Hematopoietic multipotent progenitor cell treated with erythropoietin and hydrocortisone succinate and interleukin-3 and kit ligand, for 15 days (in vitro differentiated cells): Measurements from ENCODE around the gene KIAA2012.
"Not testable (repeated sequence)": the region's sequence is repeated elsewhere in the genome, so short reads cannot be mapped to it uniquely, and the experiment has no call there.

ENCODE experiments used
- DNase-seq: peaks from one replicate; pipeline ENCODE4 v3.0.0-alpha.2; 2015; ENCODE audit warnings: low spot score

Gene KIAA2012

DNA sequence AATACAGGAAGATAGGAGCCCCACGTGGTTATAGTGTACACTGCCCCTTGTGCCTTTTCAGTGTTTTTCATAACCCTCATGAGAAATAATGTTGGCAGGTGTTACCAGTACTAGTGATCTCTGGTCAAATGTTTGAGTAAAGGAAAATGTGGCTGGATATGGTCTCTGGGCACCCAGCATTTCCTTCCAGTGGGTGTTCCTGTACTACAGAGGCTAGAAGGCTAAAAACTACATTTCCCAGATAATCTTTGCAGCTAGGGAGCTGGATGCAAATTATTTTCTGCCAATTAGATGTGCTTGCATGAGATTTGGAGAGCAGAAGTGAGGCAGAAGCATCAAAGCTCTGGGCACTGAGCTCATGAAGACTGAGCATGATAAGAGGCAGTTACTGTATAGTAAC, 45.1 kb downstream of the KIAA2012 start:
- DNase-seq: no peak

DNA sequence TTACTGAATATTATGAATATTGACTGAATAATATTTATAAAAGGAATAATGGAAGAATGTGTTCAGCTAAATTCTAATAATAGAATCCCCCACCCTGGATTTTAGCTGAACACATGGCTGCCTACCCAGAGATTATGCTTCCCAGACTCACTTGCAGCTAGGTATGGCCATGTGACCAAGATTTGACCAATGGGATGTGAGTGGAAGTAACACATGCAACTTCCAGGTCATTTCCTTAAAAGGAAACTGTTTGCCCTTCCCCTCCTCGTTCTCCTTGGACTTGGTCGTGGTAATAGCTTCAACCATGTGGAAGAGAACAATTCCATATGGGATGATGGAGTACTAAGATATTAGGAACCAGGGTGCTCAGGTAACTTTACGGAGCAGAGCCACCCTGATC, 47.8 kb downstream of the KIAA2012 start:
- DNase-seq: no peak

DNA sequence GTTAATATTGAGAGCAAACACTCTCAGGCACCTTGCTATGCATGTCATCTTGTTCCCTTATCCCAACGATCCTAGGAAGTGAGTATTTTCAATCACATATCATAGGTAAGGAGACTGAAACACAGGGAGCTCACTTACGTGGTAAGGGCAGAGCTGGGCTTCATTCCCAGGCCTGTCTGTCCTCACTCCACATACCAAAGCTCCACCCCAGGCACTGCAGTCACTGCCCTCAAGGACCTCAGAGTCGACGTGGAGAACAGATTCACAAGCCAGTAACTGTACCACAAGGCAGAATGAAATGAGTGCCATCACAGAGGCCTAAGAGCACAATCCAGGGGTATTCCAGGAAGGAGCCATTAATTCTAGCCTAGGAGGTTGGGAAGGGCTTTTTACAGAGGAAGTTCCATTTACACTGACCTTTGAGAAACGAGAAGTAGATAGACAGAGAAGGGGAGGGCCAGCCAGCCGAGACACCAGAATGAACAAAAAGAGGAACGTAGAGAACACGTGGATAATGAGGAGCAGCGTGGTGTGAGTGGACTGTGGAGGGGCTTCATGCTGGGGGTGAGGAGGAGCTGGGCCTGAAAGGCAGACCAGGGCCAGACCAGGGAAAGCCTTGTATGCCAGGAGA, 48.6 kb downstream of the KIAA2012 start:
- no peak for DNase-seq

DNA sequence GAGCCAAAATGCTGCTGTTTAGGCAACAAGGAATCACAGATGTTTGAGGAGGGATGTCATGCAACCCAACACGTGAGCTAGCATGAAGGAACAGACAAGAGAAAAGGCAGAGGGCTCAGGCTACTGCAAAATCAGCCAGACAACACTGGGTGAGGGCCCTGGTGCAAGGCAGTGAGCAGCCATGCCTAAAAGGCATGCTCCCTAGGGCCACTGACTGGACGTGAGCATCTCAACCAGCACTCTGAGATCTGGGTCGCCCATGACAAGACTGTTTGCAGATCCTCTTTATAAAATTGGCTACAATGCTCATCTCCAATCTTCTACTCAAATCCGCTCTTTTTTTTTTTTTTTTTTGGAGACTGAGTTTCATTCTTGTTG, 49.1 kb downstream of the KIAA2012 start:
- no peak for DNase-seq

DNA sequence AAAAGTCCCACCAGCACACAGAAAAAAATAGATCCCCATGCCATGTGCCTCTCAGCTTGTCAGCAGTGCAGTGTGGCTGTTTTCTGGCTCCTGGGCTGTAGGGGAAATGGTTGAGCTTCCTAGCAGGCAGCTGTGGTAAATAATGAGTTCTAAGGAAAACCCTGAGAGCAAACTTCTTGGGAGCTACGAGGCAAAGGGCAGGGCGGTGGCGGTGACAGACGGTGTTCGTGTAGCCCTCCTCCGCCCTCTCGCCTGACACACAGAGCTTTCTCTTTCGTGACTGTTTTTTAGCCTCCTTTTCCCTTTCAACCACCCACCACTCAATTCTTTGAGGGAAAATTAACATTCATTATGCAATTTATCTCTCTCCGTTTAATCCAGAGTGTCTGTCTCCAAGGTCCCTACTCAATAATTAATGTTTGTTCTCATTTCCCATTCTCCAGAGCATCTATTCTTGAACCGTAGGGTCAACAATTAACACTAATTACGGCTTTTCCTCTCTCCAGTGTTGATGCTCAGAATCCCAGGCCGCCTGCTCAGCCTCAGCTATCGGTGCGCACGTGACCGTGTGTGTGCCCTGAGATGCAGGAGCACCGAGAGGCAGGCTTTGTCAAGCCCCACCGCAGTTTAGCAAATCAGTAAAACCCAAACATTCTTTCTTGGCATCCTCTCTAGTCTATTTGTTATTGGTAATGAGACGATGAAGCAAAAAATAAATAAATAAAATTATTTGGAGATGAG, 50.1 kb downstream of the KIAA2012 start:
- DNase-seq: no peak

DNA sequence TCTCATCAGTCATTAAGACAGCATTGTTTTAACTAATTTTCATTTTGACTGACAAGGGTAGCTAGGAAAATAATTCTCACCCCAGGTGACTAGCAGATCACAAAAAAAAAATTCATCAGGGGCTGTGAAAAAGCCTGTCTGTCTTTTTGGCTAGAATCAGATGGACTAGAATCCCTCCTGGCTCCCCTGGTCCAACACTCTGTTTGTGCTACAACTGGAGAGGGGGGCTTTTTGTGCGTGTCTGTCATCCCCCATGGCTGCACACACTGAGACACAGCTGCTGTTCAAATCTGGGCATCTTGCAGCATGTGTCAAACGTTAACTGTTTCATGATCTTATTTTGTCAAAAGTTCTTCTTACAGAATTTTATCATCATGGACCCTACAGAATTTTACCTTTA, 51.2 kb downstream of the KIAA2012 start:
- no peak for DNase-seq

DNA sequence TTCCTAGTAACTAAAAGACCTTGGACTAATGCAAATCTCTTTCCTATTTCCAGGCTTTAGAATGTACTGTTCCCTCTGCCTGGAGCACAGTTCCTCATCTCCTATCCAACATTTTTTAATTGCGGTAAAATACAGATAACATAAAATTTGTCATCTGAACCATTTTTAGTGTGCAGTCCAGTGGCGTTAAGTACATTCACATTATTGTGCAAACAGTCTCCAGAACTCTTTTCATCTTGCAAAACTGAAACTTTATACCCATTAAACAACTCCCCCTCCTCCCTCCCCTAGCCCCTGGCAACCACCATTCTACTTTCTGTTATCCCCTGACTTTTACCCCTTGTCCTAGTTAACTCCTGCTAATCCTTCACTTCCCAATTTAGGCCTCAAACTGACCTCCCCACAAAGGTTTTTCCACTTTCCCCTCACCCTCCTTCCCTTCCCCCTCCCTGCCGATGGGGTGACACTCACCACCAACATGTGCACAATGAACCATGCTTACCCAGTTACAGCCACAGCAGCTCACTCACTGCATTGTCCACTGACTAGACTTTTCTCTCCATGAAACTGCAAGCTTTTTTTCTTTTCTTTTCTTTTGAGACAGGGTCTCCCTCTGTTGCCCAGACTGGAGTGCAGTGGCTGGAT, 54.8 kb downstream of the KIAA2012 start:
- no peak for DNase-seq

DNA sequence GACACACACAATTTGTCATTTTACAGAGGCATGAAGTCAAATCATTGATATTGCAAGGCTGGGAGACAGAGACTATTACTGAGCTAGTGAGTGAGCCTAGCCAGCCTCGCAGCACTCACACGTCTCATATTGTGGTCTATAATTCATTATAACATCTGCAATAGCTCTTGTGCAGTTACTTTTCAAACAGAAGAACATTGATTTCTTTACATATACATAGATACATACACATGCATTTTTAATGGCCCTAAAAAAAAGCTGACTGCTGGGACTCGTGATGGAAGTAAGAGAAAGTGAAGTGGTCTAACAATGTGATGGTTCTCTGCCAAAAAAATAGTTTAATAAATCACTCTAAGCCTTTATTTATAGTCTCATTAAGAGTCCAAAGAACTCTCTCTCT, 56.8 kb downstream of the KIAA2012 start:
- no peak for DNase-seq

DNA sequence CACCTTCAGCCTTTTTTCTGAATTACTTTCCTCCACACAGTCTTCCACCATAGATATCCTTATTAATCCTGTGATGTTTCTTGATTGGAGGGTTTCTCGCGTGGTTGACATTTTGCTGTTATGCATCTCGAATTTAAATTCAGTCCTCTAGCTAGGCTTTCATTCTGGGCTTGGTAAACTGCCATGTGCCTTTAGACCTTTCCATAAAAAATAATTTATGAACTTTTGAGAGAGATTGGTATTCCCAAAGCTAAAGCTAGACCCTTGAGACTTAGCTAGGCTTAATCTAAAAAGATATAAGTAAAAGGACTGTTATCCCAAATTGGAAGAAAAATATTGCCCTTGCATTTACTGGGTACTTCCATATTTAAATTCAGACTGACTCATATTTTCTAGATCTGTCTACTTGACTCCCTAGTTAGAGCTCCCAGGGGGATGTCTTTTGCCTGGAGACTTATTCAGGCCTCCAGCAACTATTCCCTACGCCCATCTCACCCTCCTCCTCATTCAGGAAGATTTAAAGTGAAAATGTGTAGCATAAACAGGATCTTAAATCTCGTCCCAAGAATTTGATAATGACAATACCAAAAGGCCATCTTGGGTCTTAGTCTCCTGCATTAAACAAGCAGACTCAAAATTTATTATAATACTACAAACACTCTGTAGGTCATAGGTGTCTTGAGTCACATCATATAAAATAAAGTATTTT, 60.3 kb downstream of the KIAA2012 start:
- no peak for DNase-seq

DNA sequence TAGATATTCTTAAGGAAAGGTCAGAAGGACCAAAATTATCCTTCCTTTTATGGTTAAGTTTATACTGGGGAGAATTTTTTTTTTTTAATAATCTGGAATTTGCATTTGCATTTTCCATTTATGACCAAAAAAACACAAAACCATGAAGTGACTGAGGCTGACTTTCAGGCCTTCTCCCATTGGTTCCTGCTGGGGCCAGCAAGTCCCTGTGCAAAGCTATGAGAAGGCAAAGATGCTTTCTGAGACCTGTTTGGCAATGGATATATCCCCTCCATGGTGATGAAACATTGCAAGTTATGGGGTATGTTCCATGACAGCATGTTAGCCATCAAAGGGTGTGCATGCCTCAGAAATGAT, 60.8 kb downstream of the KIAA2012 start:
- no peak for DNase-seq

DNA sequence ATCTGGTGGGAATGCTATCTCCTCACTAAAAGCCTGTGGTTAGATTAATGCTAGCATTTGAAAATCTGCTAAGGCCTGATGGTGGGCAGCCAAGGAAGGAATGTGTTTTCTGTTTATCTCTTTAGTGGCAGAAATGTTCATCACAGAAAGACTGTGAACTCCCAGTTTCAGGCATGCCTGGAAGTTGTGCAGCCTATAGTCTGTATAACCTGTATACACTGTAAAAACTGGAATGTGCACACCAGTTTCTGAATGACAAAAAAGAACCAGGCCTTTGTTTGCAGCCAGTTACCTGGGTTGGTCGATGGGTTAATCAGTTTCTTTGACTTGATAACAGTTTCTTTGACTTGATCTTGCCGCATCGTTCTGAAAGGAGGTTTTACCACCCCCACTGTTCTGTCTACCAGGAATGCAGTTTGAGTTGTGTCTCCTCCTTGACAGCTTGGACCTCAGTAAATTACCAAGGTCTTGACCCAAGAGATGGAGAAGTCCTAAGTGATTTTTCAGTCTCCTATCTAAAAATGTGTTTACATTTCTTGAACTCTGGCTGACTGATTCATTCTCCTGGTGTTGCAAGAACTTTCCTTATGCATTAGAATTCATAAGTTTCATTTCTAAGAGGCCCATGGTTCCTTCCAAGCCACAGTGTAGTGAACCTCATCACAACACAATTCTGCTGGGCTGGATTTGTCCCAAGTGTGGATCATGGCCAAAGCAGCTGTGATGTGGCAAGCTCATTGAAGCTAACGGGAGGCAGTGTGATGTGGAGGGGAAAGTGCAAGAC, 62.2 kb downstream of the KIAA2012 start:
- no peak for DNase-seq

DNA sequence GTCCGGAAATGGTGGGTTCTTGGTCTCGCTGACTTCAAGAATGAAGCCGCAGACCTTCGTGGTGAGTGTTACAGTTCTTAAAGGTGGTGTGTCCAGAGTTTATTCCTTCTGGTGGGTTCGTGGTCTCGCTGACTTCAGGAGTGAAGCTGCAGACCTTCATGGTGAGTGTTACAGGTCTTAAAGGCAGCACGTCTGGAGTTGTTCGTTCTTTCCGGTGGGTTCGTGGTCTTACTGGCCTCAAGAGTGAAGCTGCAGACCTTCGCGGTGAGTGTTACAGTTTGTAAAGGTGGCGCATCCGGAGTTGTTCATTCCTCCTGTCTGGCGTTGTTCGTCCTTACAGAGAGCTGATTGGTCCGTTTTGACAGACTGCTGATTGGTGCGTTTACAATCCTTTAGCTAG, 63.0 kb downstream of the KIAA2012 start:
- not testable (repeated sequence) for DNase-seq

DNA sequence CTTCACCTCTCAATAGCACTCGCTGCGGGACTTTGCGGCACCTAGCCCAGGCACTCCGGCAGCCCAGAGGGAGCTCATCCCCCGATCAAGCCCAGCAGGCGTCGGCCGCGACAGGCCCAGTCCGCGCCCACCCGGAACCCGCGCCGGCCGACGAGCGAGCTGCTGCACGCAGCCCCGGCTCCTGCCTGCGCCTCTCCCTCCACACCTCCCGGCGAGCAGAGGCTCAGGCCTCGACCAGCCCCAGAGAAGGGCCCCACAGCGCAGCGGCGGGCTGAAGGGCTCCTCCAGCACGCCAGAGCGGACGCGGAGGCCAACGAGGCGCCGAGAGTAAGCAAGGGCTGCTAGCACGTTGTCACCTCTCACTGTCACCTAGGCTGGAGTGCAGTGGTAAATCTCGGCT, 63.5 kb downstream of the KIAA2012 start:
- no peak for DNase-seq

DNA sequence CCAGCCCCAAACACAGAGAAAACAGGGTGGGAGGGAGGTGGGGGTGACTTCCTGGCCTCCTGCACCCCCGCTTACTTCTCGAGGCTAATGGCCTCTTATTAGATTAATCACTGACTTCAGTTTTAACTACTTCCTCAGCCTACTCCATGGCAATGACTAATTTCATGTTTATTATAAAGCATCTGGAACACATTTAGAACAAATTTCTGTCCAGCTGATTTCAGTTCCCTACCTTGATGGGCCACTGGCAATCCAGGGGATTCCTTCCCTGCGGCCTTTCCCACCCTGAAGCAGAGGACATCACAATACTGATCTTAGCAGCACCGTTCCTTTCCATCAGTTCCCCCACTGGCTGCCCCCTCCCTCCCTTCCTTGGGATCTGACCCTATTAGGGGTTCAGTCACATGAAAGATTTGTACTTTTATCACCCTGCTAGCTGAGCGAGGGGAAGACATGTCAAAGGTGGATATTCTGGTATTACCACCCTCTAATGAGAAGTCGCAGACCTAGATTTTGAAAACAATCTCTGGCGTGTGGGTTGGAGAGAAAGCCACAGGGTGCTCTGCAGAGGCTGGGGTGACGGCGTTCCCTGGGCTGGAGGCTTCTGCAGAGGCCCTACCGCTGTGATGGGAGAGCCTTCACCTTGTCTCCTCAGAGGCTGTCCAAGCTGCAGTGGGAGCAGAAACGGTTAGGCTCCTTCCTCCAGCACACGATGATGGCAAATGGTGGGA, 67.6 kb downstream of the KIAA2012 start:
- DNase-seq: no peak

DNA sequence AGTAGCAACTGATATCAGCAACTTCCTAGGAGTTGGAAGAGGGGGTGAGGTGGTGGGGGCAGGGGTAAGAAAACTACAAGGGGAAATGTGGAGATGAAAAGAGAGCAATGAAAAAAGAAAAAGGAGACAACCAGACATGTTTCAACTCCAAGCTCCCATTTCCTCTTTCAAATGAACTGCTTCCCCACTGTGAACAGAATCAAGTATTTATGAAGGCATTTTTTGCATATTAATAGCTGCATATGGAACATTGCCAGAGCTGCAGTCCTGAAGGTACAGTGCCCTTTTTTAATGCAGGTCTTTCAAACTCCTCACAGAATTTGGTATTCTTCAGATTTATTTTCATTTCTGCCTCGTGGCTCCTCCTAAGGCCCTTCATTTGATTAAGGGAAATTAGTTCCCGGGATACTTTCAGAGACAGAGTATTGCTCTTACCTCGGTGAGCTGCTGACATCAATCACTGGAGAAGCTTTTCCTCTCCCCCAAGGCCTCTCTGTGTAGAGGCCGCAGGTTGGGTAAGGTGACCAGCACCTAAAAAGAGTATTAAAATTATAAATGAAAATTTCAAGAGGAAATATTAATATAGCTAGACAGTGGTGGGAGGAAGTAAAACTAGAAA, 68.4 kb downstream of the KIAA2012 start:
- no peak for DNase-seq

DNA sequence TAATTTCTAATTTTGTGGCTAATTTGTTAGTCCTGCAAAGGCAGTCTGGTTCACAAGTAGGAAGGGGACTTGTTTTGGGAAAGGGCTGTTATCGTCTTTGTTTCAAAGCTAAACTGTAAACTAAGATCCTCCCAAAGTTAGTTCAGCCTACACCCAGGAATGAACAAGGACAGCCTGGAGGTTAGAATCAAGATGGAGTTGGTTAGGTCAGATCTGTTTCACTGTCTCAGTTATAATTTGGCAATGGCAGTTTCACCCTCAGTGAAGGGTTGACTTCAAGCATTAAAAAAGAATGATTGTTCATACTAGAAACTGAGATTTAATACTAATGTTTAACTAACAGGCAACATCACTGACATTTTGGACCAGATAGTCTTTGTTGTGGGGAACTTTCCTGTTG, 69.5 kb downstream of the KIAA2012 start:
- DNase-seq: no peak

DNA sequence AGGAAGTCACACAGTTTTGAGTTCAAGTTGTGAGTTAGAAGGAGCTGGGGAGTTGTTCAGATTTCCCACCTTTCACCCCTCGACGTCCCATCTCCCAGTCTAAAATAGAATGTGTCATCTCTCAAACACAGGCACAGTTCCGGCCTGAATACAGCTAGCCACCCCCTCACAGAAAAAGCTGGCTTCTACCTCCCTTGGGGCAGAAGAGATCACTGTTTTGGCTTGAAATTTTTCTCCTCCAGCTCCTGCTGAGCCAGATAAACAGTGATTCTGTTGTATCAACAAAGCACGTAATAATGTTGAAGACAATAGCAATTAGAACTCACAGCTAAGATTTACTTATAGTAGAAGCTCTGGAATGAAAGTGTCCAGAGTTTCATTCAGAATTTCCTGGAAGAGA, 74.7 kb downstream of the KIAA2012 start:
- DNase-seq: no peak

DNA sequence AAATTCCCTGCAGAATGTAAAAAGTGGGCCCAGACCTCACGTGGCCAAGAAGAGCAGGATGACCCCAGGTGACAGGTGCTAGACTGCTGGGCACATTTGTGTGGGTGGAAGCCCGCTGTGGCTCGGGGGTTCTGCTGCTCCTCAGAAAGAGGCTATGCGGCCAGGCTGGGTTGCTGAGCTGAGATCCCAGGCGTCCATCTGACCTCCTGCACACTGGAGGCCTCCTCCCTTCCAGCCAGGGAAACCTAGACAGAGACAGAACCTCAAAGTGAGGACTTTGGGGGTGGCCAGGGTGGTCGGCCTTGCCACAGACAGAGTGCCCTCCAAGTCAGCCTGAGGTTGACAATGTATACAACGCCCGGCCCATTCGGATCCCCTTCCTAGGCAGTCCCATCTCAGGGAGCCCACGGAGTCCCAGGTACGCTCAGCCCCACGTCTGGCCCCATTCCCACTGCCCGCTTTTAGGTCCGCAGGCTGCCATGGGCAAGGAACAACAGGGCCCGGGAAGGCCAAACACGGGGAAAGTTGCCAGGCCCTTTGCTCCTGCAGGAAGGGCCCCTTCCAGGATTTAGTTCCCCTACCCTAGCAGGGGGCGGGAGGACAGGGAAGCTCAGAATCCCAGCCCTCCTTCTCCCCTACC, 75.6 kb downstream of the KIAA2012 start:
- DNase-seq: no peak

DNA sequence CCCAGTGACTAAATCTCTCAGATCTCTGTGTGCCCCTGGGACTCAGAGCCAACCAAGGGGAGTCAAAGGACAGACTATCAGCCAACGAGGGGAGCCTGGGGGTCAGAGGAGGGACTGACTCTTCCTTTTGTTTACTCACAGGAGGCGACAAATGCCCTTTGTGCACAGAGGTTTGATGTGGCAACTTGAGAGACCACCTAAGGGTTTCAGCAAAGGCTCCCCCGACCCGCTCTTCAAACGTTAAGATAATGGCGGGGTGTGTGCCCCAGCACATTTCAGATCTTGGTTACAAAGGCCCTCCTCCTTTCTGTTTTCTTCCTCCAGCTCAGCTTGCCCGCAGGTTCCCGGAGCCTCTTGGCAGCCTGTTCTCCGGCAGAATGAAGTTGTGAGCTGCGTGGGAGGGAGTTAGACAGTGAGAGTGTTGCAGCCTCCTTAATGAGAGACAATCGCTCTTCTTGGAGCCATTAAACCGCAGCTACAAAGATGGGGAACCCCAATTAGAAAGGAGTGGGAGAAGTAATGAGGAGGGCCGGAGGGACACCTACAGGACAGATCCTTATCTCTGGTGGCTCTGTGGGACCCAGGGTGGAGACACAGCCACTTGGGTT, 76.2 kb downstream of the KIAA2012 start:
- DNase-seq: no peak

DNA sequence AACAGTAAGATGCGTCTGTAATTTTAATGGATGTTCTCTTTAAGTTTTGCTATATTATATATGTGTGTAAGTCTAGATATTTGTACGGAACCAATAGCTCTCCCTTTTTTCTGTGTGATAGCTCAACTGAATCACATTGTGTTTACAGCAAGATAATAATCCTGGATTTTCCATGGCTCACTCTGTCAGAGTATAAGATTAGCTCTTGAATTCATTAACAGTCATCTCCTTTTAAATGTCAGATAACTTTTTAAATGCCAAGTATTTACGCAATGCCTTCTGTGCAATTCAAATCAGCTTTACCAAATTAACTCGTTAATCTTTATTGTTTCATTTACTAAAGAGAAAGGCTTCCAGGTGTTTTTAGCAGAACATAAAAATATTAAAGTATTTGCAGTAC, 76.9 kb downstream of the KIAA2012 start:
- DNase-seq: no peak
